Mucosa of rectum (tissue), 2 donors: ENCODE measurements around the gene PDE4B.

Experiments used
- H3K27ac ChIP-seq, 2 donors: one replicate each; pipeline ENCODE4 v1.7.0; 2013; ENCODE audit warnings: inconsistent platforms in 2 of 2, low read depth in 2 of 2, low read length in 2 of 2
- H3K27me3 ChIP-seq, 2 donors: one replicate each; pipeline ENCODE4 v1.7.0; 2013; ENCODE audit warnings: low read length in 2 of 2; ENCODE audit not compliant: control insufficient read depth in 2 of 2, insufficient read depth in 2 of 2
- H3K36me3 ChIP-seq, 2 donors: one replicate each; pipeline ENCODE4 v1.7.0; 2013; ENCODE audit warnings: low read length in 2 of 2; ENCODE audit not compliant: control insufficient read depth in 2 of 2, insufficient read depth in 2 of 2
- H3K4me1 ChIP-seq, 2 donors: one replicate each; pipeline ENCODE4 v1.7.0; 2013; ENCODE audit warnings: low read length in 2 of 2, mild to moderate bottlenecking in 1 of 2; ENCODE audit not compliant: control insufficient read depth in 2 of 2, insufficient read depth in 2 of 2
- H3K4me3 ChIP-seq, 2 donors: one replicate each; pipeline ENCODE4 v1.7.0; 2013; ENCODE audit warnings: low read length in 2 of 2
- H3K9ac ChIP-seq, 2 donors: one replicate each; pipeline ENCODE4 v1.7.0; 2013; ENCODE audit warnings: low read length in 2 of 2, low read depth in 1 of 2, mild to moderate bottlenecking in 1 of 2
- H3K9me3 ChIP-seq, 2 donors: one replicate each; pipeline ENCODE4 v1.7.0; 2013; ENCODE audit warnings: low read length in 2 of 2; ENCODE audit not compliant: control insufficient read depth in 2 of 2
- donor health status: healthy.
- donor health status: Normal muscosa, but diverticular disease.

Gene PDE4B

DNA sequence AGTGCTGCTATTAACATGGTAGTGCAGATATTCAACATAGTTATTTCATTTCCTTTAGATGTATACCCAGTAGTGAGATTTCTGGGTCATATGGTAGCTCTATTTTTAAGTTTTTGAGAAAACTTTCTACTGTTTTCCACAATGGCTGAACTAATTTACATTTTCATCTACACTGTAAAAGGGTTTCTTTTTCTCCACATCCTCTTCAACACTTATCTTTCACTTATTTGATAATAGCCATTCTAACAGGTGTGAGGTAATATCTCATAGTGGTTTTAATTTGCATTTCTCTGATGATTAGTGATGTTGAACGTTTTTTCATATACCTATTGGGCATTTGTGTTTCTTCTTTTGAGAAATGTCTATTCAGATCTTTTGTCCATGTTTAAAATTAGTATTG lies 149.8 kb downstream of the PDE4B start:
- Histone ChIP-seq H3K4me3 (no peak overlapping the region), H3K9me3 (no peaks in the 10 kb centered on the region), H3K27me3 (no peaks in the 10 kb centered on the region), H3K4me1 (no peaks in the 10 kb centered on the region), H3K9ac (no peak overlapping the region), H3K27ac (no peak overlapping the region), H3K36me3 (no peaks in the 10 kb centered on the region)

- Histone ChIP-seq H3K36me3 (no peaks in the 10 kb centered on the region), H3K27me3 (no peaks in the 10 kb centered on the region), H3K4me1 (peaks cover 8 to 9% of the 10 kb centered on the region in 2 donors), H3K27ac (no peak overlapping the region), H3K4me3 (no peak overlapping the region), H3K9me3 (no peaks in the 10 kb centered on the region), H3K9ac (no peak overlapping the region)
Observed at GRCh38 chr1:65946376-65946775, 153.7 kb downstream of the PDE4B start.

- Histone ChIP-seq H3K27ac (no peak overlapping the region), H3K36me3 (no peaks in the 10 kb centered on the region), H3K27me3 (no peaks in the 10 kb centered on the region), H3K9me3 (no peaks in the 10 kb centered on the region), H3K4me1 (peaks cover 8 to 9% of the 10 kb centered on the region in 2 donors), H3K9ac (no peak overlapping the region), H3K4me3 (no peak overlapping the region)
Observed at GRCh38 chr1:65946960-65947359, 154.3 kb downstream of the PDE4B start.

DNA sequence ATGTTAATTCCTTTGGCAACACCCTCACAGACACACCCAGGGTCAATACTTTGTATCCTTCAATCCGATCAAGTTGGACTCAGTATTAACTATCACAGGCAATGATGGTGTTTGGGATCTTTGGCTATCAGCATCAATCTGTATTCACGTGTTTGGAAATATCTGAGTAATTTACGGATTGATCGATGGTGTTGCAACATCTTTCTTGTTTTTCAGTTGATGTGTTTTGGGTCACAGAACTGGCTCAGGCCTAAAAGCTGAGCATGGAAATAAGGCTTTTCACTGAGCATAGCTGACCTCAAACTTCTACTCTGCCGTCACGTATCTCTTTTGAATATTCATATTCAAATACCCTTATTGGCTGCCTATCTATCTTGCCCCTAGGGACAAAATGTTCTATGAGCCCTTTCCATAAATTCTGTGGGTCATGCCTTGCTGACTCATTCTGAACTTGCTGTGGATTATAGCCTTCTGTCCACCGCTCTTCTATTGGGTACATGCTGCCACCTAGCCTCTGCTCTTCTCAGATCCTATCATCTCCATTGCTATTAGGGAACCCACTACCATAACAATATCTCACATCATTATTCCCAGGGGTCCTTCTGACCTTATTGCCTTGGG lies 156.0 kb downstream of the PDE4B start:
- Histone ChIP-seq H3K9ac (no peak overlapping the region), H3K4me3 (no peak overlapping the region), H3K27me3 (no peaks in the 10 kb centered on the region), H3K27ac (peak overlapping the region in 1 of 2 donors; percentile 38), H3K4me1 (peaks cover 8 to 9% of the 10 kb centered on the region in 2 donors), H3K36me3 (no peaks in the 10 kb centered on the region), H3K9me3 (no peaks in the 10 kb centered on the region)

- H3K4me1 ChIP-seq = peaks cover 8 to 9% of the 10 kb centered on the region in 2 donors
- no peak overlapping the region for H3K4me3 ChIP-seq
- no peaks in the 10 kb centered on the region for H3K27me3 ChIP-seq
- H3K9me3 ChIP-seq = no peaks in the 10 kb centered on the region
- peak overlapping the region; percentile 18 to 38 for H3K27ac ChIP-seq
- no peak overlapping the region for H3K9ac ChIP-seq
- H3K36me3 ChIP-seq = no peaks in the 10 kb centered on the region
Observed at GRCh38 chr1:65949230-65949626, 156.5 kb downstream of the PDE4B start.

- no peak overlapping the region for H3K4me3 ChIP-seq
- no peaks in the 10 kb centered on the region for H3K9me3 ChIP-seq
- H3K9ac ChIP-seq = no peak overlapping the region
- no peak overlapping the region for H3K27ac ChIP-seq
- peaks cover 9 to 10% of the 10 kb centered on the region in 2 donors for H3K4me1 ChIP-seq
- H3K27me3 ChIP-seq = no peaks in the 10 kb centered on the region
- H3K36me3 ChIP-seq = no peaks in the 10 kb centered on the region
Observed at GRCh38 chr1:65949933-65950332, 157.2 kb downstream of the PDE4B start.

- no peak overlapping the region for H3K27ac ChIP-seq
- H3K4me1 ChIP-seq = peaks cover 14 to 29% of the 10 kb centered on the region in 2 donors
- no peaks in the 10 kb centered on the region for H3K9me3 ChIP-seq
- no peaks in the 10 kb centered on the region for H3K27me3 ChIP-seq
- H3K36me3 ChIP-seq = no peaks in the 10 kb centered on the region
- no peak overlapping the region for H3K9ac ChIP-seq
- H3K4me3 ChIP-seq = no peak overlapping the region
Observed at GRCh38 chr1:65952696-65953095, 160.0 kb downstream of the PDE4B start.

- no peak overlapping the region for H3K27ac ChIP-seq
- no peak overlapping the region for H3K4me3 ChIP-seq
- H3K36me3 ChIP-seq = no peaks in the 10 kb centered on the region
- peaks cover 14 to 29% of the 10 kb centered on the region in 2 donors for H3K4me1 ChIP-seq
- no peaks in the 10 kb centered on the region for H3K9me3 ChIP-seq
- no peaks in the 10 kb centered on the region for H3K27me3 ChIP-seq
- H3K9ac ChIP-seq = no peak overlapping the region
Observed at GRCh38 chr1:65953170-65953569, 160.5 kb downstream of the PDE4B start.

DNA sequence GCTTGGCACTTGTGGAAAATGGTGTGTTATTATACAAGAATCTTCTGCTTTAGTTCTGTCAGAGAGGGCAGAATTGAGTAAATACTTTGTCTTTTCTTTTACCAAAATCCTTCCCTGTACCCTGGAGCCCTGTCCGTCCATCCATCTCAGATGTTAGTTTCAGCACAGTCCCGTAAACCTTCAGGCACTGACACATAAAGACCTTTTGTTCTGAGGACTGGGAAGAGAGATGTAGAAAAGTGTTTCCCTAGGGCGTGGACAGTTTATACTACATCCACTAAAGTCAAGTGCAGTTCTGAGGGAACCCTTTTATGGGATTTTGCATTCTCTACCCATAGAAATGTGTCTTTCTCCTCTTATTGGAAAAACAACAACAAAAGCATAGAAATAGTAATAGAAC lies 162.4 kb downstream of the PDE4B start:
- H3K27ac ChIP-seq = peak overlapping the region; percentile 60 to 80
- peaks cover 6 to 22% of the 10 kb centered on the region in 2 donors for H3K4me1 ChIP-seq
- H3K9ac ChIP-seq = peak overlapping the region in 1 of 2 donors; percentile 3

GRCh38 chr1:65955503-65955902 lies 162.8 kb downstream of the PDE4B start:
- Histone ChIP-seq H3K9me3 (no peaks in the 10 kb centered on the region), H3K9ac (peak overlapping the region in 1 of 2 donors; percentile 3), H3K27ac (peak overlapping the region; percentile 60 to 80), H3K4me1 (peaks cover 6 to 22% of the 10 kb centered on the region in 2 donors), H3K27me3 (no peaks in the 10 kb centered on the region), H3K4me3 (no peak overlapping the region), H3K36me3 (no peaks in the 10 kb centered on the region)

More for the DNA sequence above, 162.4 kb downstream of the PDE4B start:
- H3K27me3 ChIP-seq = no peaks in the 10 kb centered on the region
- H3K4me3 ChIP-seq = no peak overlapping the region
- H3K9me3 ChIP-seq = no peaks in the 10 kb centered on the region
- H3K36me3 ChIP-seq = no peaks in the 10 kb centered on the region
